ENCODE data around the gene SNAPC4.

Gene SNAPC4

DNA sequence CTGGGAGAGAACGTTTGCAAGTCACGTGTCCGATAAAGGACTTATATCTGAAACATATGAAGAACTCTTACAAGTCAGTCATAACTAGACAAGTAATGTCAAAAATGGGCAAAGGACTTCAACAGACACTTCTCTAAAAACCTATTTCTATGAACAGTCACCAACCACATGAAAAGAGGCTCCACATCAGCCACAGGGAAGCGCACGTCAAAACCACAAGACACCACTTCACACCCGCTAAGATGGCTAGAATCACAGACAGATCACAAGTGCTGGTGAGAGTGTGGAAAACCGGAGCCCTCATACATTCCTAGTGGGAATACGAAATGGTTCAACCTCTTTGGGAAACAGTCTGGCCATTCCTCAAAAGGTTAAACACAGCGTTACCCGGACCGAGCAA, 15.0 kb downstream of the SNAPC4 start:
- DNase-seq: no peak

DNA sequence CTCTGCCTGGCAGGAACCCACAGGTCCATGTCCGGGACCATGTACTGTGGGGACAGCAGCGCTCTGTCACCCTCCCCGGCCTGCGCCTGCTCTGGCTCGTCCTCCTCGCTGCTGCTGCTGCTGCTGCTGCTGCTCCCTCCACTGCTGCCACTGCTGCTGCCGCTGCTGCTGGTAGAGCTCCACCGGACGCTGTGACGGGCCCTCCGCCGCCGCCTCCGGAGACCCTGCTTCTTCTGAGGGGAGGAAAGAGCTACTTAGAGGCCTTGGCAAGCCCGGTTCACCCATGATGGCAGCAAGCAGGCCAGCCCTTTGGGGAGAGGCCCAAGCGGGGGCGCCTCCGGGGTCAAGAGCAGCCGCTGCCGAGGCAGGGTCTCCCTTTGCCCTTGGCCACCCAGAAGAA, 16.5 kb downstream of the SNAPC4 start:
- no peak for DNase-seq

DNA sequence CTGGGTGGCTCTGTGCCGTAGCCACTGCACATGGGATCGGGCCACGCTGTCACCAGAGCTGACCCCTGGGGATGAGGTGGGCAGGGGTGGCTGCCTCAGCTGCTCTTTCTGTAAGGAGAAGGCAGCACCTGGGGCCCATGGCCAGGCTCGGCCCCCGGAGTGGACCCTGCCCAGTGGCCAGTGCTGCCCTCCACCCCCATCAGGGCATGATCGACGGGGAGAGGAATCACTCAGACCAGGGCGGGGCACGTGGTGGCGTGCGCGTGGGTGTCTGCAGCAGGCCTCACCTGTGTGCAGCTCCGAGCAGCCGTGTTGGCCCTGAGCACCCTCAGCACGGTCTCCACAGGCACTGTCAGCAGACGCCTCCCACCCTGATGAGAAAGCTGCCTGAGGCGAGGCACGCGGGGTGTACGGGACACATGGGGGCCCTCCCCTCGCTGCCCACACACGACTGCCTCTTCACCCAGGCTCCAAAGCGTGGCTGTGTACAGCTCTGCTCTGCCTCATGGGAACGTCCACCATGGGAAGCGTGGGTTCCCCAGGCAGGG, 17.9 kb downstream of the SNAPC4 start:
- no peak for DNase-seq

DNA sequence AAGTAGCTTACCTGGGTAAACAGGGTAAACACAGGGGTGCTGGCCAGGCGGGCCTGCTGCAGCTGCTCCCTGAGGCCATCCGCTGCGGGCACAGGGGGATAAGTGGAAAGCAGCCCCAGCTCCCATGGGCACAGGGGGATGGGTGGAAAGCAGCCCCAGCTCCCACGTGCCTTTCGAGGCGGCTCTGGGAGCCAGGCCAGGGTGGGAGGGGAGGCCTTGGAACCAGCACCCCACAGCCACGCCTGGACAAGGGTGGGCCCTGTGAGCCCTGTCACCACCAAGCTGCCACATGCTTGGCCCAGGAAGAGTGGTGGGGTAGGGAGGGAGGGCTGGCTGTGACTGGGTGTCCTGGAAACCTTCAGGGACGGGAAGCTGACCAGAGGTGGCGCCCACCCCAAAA, 18.7 kb downstream of the SNAPC4 start:
- DNase-seq: no peak

DNA sequence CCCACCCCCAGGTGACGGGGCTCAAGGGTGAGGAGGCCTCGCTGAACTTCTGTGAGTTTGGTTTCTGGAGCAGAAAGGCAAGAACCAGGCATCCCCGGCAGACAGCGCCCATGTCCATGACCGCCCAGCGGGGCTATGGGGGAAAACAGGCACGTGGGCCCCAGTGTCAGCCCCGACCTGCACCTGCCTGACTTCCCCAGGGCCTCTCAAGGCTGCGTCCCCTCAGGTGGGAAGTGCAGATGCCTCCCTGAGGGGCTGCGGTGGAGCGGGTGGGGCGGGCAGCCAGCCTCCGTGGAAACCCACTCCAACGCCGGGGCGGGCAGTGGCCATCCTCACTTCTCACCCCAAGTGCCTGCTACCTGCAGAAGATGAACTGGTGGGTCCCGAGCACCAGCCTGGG, 19.6 kb downstream of the SNAPC4 start:
- DNase-seq: no peak

DNA sequence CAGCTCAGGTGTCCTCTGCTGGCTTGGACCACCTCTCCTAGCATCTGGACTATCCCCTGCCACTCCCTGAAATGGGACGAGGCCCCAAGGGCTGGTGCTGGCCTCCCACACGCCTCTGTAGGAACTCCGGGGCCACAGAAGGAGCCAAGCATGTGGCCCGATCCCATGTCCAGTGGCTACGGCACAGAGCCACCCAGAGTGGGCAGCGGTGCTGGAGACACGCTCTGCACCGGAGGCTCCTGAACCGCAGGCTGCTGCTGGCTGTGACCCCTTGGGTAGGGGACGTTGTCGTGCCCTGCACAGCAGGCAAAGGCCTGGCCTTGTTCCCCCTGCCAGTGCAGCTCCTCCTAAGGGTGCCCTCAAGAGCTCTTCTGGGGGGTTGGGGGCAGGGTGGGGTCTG, 20.1 kb downstream of the SNAPC4 start:
- no peak for DNase-seq

DNA sequence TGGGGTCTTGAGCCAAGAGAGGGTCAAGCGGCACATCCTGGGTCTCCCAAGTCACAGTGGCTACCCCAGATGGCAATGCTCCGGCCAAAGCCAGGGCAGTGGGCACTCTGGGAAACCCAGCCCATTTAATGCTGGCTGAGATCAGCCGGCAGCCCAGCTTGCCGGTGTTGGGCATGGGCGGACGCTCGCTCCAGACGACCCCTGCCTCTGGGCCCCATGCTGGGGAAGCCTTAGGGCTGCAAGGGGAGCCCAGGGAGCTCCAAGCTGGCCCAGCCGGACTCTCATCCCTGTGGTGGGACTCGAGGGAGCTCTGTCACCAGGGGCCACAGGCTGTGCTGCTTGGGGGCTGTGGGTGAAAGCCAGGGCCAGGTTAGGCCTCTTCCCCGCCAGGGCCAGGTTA, 20.6 kb downstream of the SNAPC4 start:
- no peak for DNase-seq

DNA sequence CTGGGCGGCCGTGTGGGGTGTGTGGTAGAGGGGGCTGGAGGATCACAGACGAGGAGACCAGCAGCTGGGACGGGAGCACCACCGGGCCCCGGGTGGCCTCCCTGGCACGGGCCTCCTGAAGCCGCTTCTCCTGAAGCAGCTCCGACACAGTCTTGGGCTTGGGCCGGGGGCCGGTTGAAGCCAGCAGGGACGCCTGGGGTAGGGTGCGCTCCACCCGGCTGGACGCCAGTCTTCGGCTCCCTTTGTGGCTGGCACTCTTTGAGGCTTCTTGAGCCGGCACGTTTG, 21.0 kb downstream of the SNAPC4 start:
- DNase-seq: no peak

DNA sequence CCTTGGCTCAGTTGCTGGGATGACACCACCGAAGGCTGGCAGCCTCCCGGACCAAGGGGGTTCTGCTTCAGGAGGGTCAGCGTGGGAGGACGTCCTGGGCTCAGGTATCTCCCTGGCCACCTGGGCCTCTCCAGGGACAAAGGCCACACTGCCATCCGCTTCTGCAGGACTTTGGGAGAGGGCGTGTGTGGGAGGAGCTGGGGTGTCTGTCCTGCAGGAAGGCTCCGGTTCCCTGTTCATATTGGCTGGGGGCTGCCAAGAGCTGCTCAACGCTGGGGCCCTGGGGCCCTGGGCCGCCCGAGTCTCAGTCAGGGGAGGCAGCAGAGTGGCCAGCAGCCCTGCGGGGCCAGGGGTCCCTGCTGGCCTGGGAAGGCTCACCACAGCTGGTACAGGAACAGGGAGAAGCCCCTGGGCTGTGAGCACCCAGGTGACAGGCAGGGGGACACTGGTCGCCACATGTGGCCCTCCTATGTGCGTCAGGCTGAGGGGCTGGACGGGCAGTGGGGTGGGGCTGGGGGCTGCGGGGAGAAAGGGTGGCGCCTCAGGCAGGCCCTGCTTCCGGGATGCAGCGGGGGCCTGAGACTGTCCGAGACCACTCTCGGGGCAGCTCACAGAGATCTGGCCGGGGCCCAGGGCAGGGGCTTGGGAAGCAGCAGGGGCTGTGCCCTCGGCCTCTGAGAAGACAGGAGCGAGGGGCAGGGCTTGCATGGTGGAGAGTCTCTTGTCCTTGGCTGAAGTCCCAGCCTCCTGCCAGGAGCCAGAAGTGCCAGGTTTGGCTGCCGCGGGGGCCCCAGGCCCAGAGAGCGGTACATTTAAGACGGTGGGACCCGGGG, 21.6 kb downstream of the SNAPC4 start:
- DNase-seq: no peak

DNA sequence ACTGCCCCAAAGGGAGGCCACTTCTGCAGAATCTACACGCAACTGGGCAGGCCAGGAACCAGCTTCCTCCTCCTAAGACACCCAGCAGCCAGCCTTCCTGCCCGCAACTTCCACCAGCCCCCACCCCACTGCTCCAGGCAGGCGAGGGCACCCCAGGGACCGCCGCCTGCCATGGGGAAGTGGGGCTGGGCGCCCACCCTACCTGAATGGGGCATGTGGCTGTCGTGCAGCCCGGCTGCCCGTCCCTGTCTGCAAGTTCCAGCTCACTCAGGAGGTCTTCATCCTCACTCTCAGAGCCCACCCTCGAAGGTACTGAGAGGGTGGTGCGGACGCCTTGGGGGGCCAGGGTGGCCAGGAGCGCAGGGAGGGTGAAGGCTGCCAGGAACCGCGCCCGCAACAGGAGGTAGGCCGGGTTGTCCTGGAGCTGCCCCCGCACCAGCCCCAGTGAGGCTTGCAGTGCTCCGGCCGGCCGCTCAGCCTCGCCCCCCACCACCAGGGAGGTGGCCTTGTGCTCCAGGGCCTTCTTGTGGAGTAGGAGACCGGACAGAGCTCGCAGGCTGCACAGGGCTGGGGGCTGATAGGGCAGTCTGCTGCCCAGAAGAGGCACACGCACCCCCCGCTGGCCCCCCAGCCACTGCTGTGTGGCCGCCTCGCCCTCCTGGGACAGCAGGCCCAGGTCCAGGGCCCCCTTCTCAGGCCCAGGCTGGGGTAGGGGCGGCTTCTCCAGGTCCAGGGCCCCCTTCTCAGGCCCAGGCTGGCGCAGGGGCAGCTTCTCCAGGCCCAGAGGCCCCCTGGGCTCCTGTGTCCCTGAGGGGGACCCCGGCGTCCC, 22.4 kb downstream of the SNAPC4 start:
- peak; percentile 38 for DNase-seq

DNA sequence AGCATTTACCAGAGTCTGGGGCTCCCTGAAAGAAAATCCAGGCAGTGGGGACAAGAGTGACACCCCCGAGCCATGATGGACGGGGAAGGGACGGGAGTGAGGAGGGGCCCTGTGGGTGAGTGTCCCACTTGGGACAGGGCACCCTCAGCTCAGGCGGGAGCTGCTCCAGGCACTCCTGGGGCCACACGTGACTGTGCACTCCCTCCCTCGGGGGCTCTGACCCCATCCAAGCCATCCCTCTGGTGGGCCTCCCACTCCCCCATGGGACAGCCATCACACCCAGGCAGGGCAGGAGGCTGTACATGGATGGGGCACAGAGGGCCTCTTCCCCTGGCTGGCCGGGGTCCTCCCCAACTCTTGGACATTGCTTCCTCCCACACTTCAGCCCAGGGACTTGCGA, 23.5 kb downstream of the SNAPC4 start:
- DNase-seq: no peak

DNA sequence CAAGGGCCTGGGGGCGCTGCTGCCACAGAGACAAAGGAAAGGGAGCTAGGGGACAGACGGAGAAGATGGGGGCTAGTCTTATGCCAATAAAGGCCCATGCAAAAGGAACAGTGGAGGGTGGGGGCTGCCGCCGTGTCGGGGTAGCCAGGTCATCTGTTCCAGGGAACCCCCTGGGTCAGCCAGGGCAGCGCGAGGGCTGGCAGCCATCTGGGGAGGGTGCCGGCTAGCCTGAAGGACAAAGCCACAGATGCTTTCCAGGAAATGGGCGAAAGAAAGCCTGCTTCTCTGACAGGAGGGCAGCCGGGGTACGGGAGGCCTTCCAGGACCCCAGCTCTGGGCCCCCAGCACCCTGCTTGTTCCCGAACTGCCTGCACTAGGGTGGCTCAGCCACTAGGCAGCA, 24.9 kb downstream of the SNAPC4 start:
- DNase-seq: no peak

DNA sequence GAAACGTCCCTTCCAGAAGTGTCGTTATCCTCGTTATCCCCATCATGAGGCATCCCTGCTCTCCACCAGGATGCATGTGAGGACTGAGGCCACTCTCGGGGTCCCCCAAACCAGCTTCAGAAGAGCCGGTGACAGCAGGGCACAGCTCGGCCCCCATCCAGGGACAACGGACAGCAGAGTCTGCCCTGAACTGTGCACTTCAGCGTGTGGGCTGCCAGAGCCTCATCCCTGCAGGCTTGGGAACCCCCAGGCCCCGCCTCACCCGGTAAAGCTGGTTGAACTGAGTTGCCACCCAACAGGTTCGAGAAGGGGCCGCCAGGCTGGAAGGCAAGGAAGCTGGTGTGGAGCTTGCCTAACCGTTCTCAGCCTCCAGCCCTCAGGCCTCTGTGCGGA, 25.8 kb downstream of the SNAPC4 start:
- DNase-seq: no peak

DNA sequence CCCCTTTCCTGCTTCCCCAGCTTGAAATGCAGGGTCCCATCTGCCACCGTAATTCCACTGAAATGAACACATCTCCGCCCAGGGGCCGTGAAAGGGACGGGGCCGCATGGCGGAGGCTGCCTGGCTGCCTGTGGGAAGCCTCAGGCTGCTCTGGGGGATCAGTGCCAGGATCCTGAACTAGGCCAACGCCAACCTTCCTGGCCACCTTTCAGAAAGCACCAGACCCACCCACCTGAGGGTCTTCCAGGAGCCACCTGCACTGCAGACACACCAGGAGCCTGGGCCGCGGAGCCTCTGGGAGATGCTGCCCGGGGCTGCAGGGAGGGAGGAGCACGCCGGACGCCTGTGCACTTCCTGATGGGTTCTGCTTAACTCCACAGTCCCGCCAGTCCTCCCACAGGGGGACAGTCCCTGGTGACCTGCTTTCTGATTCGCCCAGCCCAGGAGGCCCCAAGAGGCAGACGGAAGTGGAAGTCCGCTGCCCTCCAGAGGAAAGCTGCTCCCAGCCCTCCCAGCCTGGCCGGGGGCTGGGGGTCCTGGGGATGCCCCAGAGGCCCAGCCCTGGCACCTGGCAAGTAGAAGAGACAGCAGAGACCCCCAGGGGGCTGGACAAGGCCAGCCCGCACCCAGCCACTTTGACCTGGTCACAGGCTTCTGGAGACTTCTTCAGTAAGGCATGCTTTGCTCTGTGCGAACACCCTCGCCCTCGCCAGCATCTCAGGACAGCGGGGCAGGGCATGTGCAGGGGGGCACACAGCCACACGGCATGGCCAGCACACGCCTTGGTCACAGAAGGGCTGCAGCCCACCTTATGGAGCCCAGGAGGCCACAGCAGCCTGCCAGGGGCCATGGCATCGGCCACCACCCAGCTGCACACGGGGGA, 26.4 kb downstream of the SNAPC4 start, which contains the start of gene CARD9:
Gene CARD9, minus strand, starts transcription at position 370 of the 883 bp plus-strand sequence. CDS start 1,591 bp downstream, outside the sequence.
- DNase-seq: peak; percentile 72

DNA sequence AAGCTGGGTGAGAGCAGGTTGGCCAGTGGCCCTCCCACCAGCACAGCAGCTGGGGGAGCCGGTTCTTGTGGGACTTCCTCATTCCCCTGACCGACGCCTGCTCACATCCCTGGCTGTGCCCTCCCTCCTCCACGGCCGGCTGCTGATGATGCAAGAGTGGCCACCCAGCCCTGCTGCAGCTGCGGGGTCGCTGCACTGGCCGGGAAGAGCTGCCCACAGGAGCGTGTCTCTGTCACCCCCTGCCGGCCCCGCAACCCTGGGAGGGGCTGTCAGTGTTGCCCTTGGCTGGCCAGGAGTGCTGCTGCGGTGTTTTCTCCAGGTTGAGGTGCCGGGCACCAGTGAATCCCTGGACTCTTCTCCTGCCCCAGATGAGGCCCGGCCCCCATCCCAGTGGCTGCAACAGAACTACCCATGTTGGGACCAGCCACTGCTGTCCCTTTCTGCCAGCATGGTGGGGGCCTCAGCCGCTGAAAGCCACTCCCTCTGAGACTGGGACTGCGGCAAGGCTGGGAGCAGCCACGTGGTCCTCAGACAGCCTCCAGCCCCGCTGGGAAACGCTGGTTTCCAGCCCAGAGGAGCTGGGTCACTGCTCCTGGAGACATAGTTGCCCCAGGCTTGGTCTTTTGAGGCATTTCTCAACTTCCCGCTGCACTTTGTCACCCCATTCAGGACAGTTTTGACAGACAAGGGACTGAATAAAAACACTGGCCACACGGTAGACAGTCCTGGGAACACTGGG, 27.2 kb downstream of the SNAPC4 start:
- DNase-seq: peak; percentile 75

DNA sequence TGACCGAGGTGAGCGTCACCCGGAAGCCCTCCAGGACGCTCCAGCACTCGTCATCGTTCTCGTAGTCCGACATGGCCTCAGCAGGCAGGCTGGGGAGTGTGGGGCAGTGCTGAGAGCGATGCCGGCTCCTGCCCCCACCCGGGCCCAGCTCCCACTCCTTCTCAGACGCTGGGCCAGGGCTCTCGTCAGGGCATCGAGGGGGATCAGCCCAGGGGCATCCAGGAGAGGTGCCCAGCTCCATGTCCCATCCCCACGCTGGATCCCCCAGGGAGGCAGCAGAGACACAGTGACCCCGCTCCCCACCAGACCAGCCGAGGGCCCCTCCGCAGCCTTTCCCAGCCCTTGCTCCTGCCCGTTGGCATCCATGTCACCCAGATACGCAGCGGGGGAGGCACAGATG, 28.0 kb downstream of the SNAPC4 start:
- no peak for DNase-seq

DNA sequence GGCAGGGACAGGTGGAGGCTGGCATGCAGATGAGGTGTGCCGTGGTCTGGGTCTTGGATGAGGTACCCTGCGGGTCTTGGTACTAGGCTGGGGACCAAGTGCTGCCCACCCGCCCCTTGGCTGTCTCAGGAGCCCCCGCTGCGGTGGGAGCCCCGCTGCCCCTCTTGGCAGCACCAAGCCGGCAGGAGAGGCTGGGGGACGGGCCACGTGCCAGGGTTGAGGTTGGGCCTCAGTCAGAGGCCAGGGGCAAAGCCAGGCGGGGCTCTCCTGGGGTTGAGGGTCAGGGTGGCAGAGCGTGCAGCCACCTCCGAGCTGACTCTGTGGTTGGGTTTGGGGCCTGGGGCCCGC, 28.5 kb downstream of the SNAPC4 start:
- DNase-seq: no peak

DNA sequence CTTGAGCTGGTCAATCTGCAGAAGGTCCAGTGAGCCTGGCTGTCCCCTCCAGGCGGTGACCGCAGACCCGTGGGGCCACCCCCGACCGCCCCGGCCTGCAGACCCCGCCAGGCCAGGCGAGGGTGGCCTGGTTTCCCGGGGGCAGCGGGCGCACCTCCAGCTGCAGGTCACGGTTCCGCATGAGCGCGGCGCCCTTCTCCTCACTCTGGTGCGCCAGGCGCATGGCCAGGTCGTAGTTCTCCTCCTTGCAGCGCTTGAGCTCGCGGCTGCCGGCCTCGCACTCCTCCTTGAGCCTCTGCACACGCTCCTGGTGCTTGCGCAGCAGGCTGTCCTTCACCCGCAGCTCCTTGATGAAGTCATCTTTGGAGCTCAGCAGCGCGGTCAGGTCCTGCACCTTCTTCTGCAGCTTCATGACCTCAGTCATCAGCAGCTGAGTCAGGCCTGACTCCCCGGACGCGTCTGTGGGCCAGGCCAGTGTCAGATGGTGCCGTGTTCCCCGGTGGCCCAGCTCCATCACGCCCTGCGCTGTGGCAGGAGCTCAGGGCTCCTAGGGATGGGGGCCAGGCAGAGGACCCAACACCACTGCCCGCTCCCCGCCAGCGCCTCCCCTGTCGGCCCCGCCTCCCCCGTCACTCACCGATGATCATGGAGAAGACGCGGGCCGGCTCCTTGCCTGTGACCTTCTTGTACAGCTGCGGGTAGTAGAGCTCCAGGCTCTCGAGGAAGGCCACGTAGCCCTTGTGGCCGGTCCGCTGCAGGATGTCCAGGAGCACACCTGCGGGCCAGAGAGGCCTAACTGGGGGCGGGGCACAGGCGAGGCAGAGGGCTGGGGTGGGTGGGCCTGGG, 29.1 kb downstream of the SNAPC4 start:
- no peak for DNase-seq

DNA sequence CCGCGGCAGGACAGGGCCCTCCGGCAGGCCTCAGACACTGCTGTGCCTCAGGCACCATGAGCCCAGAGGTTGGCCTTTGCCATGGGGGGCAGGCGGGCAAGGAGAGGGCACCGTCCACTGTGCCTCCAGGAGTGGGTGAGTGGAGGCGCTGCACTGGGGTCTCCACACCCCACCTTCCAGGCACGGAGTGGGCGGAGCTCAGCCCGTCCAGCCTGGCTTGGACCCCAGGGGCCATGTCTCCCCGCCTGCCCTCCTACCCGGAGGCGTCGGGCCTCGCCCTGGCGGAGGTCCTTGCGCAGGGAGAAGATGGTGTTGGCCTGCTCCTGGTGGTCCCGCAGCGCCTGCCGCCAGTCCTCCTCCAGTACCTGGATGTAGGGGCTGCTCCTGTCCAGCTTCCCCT, 29.9 kb downstream of the SNAPC4 start:
- DNase-seq: no peak

DNA sequence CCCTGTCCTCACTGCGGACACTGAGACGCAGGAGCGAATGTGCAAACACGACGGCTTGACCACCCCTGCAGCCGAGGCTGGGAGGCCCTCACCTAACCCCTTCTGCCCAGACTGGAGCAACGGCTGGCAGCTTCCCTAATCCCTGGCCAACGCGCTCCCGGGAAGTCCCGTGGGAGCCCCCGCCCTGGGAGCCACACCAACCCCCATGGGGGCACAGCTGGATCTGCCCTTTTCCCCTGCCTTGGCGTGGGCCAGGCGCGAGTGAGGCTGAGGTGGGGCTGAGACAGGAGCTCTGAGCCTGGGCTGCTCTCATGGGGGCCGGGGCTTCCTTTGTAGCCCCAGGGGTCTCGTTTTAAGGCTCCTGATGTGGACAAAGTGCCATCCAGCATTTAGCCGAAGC, 31.8 kb downstream of the SNAPC4 start:
- DNase-seq: no peak

Data from GF-D8 (cell line).